ENCODE measurements around the gene ANP32D. TPM values are rescaled to one million over a fixed set of nuclear protein-coding genes. Genes with fewer than 3 reads are reported as not detected.
"Not testable (repeated sequence)": the region's sequence is repeated elsewhere in the genome, so short reads cannot be mapped to it uniquely, and the experiment has no call there.

The ANP32D gene
- polyA plus RNA-seq, 1 of the 3 experiments (the other 2 are of a cell fraction), result not detected

DNA sequence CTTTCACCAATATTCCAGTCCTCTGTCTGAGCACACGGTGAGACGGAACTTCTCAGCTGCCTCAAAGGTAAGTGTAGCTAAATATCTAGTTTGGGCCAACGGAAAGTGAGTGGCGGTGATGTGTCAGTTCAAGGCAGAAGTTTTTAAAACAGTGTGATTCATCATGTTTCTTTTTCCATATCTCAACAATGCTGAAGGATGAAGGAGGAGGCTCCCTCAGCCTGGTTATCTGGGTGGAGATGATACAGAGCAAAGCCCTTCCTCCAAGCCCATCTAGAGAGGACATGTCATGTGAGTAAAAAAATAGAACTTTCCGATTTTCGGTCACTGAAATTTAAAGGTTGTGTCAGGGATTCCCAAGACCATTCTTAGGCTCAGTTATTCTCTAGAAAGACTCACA lies 13.1 kb upstream of the ANP32D start:
- POLR2A ChIA-PET, result no interaction called here
- Histone ChIP-seq H3K9ac (no peak overlapping the region), H3K36me3 (replicated peaks in 1 of 2; ENCODE audit: control insufficient read depth in 1 of 2, insufficient read depth in 2 of 2, low read length in 1 of 2) (no peaks in the 10 kb centered on the region), H3K4me1 (ENCODE audit: control insufficient read depth in 1 of 2, insufficient read depth in 2 of 2, low read depth in 1 of 2, low read length in 1 of 2) (no peaks in the 10 kb centered on the region), H3F3A (replicated peaks; ENCODE audit: insufficient read depth) (no peaks in the 10 kb centered on the region), H3K9me2 (no peaks in the 10 kb centered on the region), H3K9me3 (no peaks in the 10 kb centered on the region), H2AFZ (ENCODE audit: low read depth) (no peak overlapping the region), H4K20me1 (ENCODE audit: insufficient read depth) (no peaks in the 10 kb centered on the region), H3K4me2 (no peak overlapping the region), H3K27ac (ENCODE audit: low read depth in 2 of 2, low read length in 1 of 2) (no peak overlapping the region), H3K4me3 (ENCODE audit: low read depth in 2 of 2, low read length in 1 of 2) (no peak overlapping the region), H3K27me3 (ENCODE audit: insufficient read depth) (peaks cover 9% of the 10 kb centered on the region; the same call in 1 of the 2 replicates), H3K79me2 (ENCODE audit: insufficient read depth) (no peaks in the 10 kb centered on the region)
- 25% methylated on average over 6 of the region's 6 CpGs for WGBS (ENCODE audit: low lambda C conversion rate)
- DNase-seq, result no peak
- CTCF ChIA-PET, result no interaction called here
- no peak for TF ChIP-seq EP300 (IDR thresholded peaks at IDR 0.05; ENCODE audit: borderline replicate concordance in 1 of 2, low read depth in 1 of 2, low read length in 1 of 2)
- TF ChIP-seq RCOR1 (IDR thresholded peaks at IDR 0.05; ENCODE audit: low read length), result no peak
- TF ChIP-seq IRF3 (IDR thresholded peaks at IDR 0.05; ENCODE audit: low read depth, low read length), result no peak
- no peak for TF ChIP-seq RAD21 (IDR thresholded peaks at IDR 0.05; ENCODE audit: low read length)
- TF ChIP-seq, protein P1, sequence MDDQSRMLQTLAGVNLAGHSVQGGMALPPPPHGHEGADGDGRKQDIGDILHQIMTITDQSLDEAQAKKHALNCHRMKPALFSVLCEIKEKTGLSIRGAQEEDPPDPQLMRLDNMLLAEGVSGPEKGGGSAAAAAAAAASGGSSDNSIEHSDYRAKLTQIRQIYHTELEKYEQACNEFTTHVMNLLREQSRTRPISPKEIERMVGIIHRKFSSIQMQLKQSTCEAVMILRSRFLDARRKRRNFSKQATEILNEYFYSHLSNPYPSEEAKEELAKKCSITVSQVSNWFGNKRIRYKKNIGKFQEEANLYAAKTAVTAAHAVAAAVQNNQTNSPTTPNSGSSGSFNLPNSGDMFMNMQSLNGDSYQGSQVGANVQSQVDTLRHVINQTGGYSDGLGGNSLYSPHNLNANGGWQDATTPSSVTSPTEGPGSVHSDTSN (IDR thresholded peaks at IDR 0.05), result no peak
- no peak for TF ChIP-seq GATA2 (CRISPR knock-in tag; IDR thresholded peaks at IDR 0.05)
- TF ChIP-seq SMC3 (IDR thresholded peaks at IDR 0.05; ENCODE audit: low read depth, low read length), result no peak
- TF ChIP-seq, protein P2, sequence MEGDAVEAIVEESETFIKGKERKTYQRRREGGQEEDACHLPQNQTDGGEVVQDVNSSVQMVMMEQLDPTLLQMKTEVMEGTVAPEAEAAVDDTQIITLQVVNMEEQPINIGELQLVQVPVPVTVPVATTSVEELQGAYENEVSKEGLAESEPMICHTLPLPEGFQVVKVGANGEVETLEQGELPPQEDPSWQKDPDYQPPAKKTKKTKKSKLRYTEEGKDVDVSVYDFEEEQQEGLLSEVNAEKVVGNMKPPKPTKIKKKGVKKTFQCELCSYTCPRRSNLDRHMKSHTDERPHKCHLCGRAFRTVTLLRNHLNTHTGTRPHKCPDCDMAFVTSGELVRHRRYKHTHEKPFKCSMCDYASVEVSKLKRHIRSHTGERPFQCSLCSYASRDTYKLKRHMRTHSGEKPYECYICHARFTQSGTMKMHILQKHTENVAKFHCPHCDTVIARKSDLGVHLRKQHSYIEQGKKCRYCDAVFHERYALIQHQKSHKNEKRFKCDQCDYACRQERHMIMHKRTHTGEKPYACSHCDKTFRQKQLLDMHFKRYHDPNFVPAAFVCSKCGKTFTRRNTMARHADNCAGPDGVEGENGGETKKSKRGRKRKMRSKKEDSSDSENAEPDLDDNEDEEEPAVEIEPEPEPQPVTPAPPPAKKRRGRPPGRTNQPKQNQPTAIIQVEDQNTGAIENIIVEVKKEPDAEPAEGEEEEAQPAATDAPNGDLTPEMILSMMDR (IDR thresholded peaks at IDR 0.05), result no peak
- TF ChIP-seq TCF12 (IDR thresholded peaks at IDR 0.05), result no peak
- TF ChIP-seq RFX5 (IDR thresholded peaks at IDR 0.05; ENCODE audit: low read length), result no peak
- no peak for TF ChIP-seq JUND (IDR thresholded peaks at IDR 0.05)
- TF ChIP-seq RXRA (IDR thresholded peaks at IDR 0.05; ENCODE audit: borderline replicate concordance, low read depth), result no peak
- no peak for TF ChIP-seq MEF2A (IDR thresholded peaks at IDR 0.05; ENCODE audit: borderline replicate concordance, low read depth)
- TF ChIP-seq NFIC (IDR thresholded peaks at IDR 0.05; ENCODE audit: borderline replicate concordance), result no peak
- TF ChIP-seq ELF1 (IDR thresholded peaks at IDR 0.05), result no peak

DNA sequence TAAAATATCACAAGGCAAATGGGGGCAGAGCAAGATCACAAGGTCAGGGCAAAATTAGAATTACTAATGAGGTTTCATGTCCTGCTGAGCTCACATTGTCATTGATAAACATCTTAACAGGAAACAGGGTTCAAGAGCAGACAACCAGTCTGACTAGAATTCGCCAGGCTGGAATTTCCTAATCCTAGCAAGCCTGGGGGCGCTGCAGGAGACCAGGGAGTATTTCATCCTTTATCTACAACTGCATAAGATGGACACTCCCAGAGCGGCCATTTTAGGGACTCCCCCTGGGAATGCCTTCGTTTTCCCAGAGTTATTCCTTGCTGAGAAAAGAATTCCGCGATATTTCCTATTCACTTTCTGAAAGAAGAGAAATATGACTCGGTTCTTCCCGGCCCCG lies 3.3 kb upstream of the ANP32D start:
- POLR2A ChIA-PET, CTCF ChIA-PET: not testable (repeated sequence)
- WGBS (ENCODE audit: low lambda C conversion rate), result 28% methylated on average over 9 of the region's 9 CpGs

More for the DNA sequence above, 3.3 kb upstream of the ANP32D start:
- DNase-seq; H4K20me1 ChIP-seq (ENCODE audit: insufficient read depth); H3K36me3 ChIP-seq (replicated peaks in 1 of 2; ENCODE audit: control insufficient read depth in 1 of 2, insufficient read depth in 2 of 2, low read length in 1 of 2); H3K9me2 ChIP-seq; H3K4me2 ChIP-seq; H3F3A ChIP-seq (replicated peaks; ENCODE audit: insufficient read depth); H3K79me2 ChIP-seq (ENCODE audit: insufficient read depth); H3K9me3 ChIP-seq; H2AFZ ChIP-seq (ENCODE audit: low read depth); H3K4me1 ChIP-seq (ENCODE audit: control insufficient read depth in 1 of 2, insufficient read depth in 2 of 2, low read depth in 1 of 2, low read length in 1 of 2); H3K27ac ChIP-seq (ENCODE audit: low read depth in 2 of 2, low read length in 1 of 2); H3K9ac ChIP-seq; H3K27me3 ChIP-seq (ENCODE audit: insufficient read depth); H3K4me3 ChIP-seq (ENCODE audit: low read depth in 2 of 2, low read length in 1 of 2): not testable (repeated sequence)
